ACHN (cell line): ENCODE measurements around the gene KRT80.

ENCODE experiments used
- DNase-seq: peaks from one replicate; pipeline ENCODE4 v3.0.0-alpha.2; 2015
- in situ Hi-C: cut with HindIII; loops from 2 replicates; pipeline ENCODE4 v1.10.0; 2017; ENCODE audit warnings: low sequenced_read_pairs, low pct_ligation_motif_present, low pct_unique_long_range_greater_than_20kb

Gene KRT80

GRCh38 chr12:52230364-52231281 is 38.8 kb upstream of the KRT80 start:
- DNase-seq = peak; percentile 75
- in situ Hi-C loops = no loop called here

- no peak for DNase-seq
- in situ Hi-C loops = no loop called here
Measured at GRCh38 chr12:52229836-52230343, 38.1 kb upstream of the KRT80 start.

DNA sequence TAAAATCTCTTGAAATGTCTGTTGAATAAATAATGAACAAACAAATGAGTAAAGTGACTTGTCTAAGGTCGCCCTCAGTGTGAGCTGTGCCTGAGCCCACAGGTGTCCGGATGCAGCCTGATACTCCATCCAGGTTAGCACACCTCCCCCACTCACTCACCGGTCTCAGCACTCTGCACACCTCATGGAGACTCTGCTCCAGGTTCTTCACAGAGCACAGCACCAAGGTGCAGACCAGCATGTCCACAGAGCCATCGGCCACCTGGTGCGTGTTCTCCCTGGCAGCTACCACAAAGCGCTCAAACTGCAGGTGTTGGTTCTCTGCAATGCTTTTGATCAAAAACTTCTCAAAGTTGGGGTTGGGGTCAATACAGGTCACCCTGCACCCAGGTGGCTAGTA is 37.1 kb upstream of the KRT80 start:
- in situ Hi-C loops = no loop called here
- no peak for DNase-seq

GRCh38 chr12:52228366-52228765 is 36.6 kb upstream of the KRT80 start:
- in situ Hi-C loops = no loop called here

DNA sequence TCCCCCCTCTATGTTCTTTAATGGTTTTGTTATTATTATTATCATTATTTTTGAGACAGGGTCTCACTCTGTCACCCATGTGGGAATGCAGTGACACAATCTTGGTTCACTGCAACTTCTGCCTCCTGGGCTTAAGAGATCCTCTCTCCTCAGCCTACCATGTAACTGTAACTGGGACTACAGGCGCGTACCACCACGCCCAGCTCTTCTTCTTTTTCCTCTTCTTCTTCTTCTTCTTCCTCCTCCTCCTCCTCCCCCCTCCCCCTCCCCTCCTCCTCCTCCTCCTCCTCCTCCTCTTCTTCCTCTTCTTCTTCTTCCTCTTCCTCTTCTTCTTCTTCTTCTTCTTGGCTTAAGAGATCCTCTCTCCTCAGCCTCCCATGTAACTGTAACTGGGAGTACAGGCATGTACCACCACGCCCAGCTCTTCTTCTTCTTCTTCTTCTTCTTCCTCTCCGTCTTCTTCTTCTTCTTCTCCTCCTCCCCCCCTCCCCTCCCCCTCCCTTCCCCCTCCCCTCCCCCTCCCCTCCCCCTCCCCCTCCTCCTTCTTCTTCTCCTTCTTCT is 35.9 kb upstream of the KRT80 start:
- DNase-seq = no peak
- in situ Hi-C loops = no loop called here

More at GRCh38 chr12:52228366-52228765, 36.6 kb upstream of the KRT80 start:
- DNase-seq = no peak

DNA sequence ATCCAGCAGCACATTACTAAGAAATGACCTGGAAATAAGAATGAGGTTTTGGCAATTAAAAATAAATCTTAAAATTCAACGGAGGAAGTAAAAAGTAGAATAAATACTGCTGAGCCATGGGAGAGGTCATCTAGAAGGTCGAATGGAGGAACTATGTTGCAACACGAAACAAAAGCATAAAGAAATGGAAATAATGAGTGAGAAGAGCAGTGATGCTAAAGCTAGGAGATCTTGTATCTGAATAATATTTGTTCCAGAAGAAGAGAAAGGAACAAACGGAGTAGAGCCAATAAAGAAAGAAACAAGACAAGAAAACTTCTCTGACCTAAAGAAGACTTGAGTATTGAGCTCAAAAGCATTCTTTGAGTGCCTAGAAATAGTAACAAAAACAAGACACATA is 34.6 kb upstream of the KRT80 start:
- in situ Hi-C loops = no loop called here
- no peak for DNase-seq

DNA sequence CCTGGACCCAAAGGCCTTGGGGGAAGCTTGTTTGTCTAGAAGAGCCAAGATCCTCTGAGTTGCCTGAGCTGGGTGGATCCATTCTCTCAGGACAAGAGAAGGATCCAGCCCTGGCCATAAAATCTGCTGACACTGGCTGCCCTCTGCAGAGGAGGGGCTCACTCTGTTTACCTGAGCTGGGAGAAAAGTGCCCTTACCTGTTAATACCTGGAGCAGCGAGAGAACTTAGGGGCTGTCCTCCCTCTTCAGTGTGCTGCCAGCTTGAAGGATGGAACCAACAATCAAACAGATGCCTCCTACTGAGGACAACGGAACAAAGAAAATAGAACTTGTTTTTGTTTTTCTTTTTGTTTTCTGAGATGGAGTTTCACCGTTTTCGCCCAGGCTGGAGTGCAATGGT is 33.9 kb upstream of the KRT80 start:
- in situ Hi-C loops = no loop called here
- no peak for DNase-seq

DNA sequence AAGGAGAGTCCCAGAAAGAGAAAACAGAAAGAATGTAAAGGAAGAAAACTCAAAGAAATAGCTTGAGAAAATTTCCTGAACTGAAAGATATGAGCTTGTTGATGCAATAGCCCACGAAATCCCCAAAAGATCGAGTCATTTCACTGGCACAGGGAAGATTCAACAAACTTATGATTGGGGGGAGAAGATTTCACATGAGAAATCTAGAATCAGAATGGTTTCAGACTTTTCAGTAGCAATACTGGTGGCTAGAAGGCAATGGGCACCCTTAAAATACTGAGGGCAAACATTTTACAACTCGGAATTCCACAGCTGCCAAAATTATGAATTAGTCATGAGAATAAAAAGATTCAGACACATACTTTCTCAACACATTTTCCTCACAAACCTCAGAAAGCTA is 32.3 kb upstream of the KRT80 start:
- no peak for DNase-seq
- in situ Hi-C loops = no loop called here

DNA sequence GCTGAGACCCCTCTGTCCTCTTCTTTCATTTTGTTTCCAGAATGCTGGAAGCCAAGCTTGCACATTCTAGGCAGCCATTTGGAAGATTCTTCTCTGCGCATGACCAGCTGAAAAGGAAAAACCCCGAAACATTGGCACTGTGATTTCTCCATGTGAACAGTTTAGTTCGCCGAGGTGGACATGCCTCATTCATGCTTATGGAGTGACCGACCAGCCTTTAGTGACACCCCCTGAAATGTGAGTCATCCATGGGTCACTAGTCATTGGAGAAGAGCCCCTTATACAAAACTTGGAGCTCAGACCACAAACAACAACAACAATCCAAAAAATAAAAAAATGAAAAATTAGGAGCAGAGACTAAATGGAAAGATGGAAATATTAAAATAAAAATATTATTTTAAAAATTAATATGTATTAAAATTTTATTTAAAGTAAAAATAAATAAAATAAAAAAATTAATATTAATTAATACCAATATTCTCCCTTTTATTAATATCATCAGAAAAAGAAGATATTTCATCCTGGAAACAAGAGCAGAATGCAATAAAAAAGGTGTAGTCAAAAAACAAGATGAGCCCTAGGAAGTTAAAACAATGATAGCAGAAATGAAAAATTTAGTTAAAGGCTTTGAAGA is 31.7 kb upstream of the KRT80 start:
- DNase-seq = no peak
- in situ Hi-C loops = no loop called here

- no peak for DNase-seq
- in situ Hi-C loops = no loop called here
Measured at GRCh38 chr12:52222692-52223091, 30.9 kb upstream of the KRT80 start.

- peak; percentile 95 for DNase-seq
- in situ Hi-C loops = no loop called here
Measured at GRCh38 chr12:52221912-52222457, 30.2 kb upstream of the KRT80 start.

DNA sequence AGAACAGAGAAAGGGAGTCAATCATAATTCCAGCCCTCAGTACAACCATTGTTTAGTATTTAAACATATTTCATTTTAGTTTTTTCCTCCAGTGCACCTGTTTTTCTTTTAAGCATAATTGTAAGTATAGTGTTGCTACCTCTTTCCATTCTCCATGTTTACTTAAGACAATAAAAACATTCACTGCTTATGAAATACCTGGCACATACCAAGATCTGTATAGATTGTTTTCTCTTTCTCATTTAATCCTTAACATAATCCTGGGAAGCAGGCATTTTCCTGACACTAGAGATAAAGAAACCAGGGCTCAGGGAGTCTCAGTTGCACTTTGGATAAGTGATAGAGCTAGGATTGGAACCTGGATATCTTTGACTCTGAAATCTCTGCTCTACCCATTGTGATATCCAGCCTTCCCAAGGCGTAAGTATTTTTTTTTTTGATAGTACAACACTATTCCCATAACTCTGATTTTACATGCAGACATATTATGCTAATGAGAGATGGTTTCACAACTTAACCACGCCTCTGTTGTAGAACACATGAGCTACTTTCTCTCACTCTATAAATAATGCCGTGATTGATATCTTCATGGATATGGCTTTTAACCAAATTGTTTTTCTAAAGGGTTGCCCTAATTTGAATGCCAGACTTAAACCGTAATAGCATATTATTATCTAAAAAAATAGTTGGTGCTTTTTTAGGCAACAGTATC is 29.4 kb upstream of the KRT80 start:
- DNase-seq = no peak
- in situ Hi-C loops = no loop called here

DNA sequence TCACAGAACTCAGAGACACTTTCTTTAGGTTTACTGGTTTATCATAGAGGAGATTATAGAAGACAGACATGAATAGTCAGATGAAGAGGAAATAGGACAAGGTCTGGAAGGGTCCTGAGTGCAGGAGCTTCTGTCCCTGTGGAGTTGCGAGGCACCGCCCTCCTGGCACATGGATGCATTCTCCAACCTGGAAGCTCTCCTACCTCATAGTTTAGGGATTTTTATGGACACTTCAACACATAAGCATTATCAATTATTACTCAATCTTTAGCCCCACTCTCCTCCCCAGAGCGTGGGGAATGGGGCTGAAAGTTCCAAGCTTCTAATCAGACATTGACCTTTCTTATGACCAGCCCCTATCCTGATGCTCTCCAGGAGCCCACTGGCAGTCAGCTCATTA is 28.7 kb upstream of the KRT80 start:
- DNase-seq = no peak
- in situ Hi-C loops = no loop called here

- in situ Hi-C loops = no loop called here
- DNase-seq = no peak
Measured at GRCh38 chr12:52218001-52218400, 26.2 kb upstream of the KRT80 start.

DNA sequence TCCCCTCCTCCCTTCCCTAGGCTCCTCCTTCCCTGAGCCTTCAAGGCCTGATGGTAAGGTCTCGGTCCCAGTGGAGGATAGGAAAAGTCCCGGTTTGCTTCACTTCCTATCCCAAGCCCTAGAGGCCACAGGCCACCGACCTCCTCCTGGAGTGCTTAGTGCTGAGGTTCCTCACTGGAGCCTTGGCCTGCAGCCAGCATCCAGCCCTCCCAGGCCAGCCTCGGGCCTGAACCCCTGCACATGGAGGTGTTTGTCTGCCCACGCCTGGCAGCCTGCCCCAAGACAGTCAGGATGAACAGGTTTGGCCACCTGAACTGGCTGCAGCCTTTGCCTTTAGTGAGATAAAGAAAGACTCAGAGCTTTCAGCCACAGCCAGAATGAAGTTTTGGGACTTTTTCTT is 25.4 kb upstream of the KRT80 start:
- in situ Hi-C loops = no loop called here
- peak; percentile 34 for DNase-seq

GRCh38 chr12:52216807-52217206 is 25.0 kb upstream of the KRT80 start:
- in situ Hi-C loops = no loop called here
- no peak for DNase-seq

- peak; percentile 52 for DNase-seq
- in situ Hi-C loops = no loop called here
Measured at GRCh38 chr12:52216100-52216499, 24.3 kb upstream of the KRT80 start.

- DNase-seq = peak; percentile 83
- in situ Hi-C loops = no loop called here
Measured at GRCh38 chr12:52215587-52216031, 23.8 kb upstream of the KRT80 start.

GRCh38 chr12:52214421-52214802 is 22.6 kb upstream of the KRT80 start:
- in situ Hi-C loops = no loop called here
- no peak for DNase-seq
